ENCODE measurements around the gene BCL11B. TPM values are rescaled to one million over a fixed set of nuclear protein-coding genes. Genes with fewer than 3 reads are reported as not detected.

The BCL11B gene
- total RNA-seq, 1 donor from 2014 or later: 2.6 TPM

GRCh38 chr14:99247772-99248171 lies 24.2 kb downstream of the BCL11B start:
- no peak for TF ChIP-seq CTCF (IDR thresholded peaks at IDR 0.05; ENCODE audit: partially characterized antibody, unreplicated experiment)
- H3K9me3 Mint-ChIP-seq (ENCODE audit: unreplicated experiment): peaks cover 5% of the 10 kb centered on the region
- H3K27me3 Mint-ChIP-seq (ENCODE audit: unreplicated experiment): peaks cover 8% of the 10 kb centered on the region
- H3K27ac Mint-ChIP-seq (ENCODE audit: unreplicated experiment): no peak overlapping the region
- no peak for DNase-seq
- peaks cover 16% of the 10 kb centered on the region for H3K4me1 Mint-ChIP-seq (ENCODE audit: low read depth, unreplicated experiment)
- no peak overlapping the region for H3K4me3 Mint-ChIP-seq (ENCODE audit: unreplicated experiment)
- H3K36me3 Mint-ChIP-seq (ENCODE audit: unreplicated experiment): no peaks in the 10 kb centered on the region

- peak overlapping the region; percentile 80 for H3K4me3 Mint-ChIP-seq (ENCODE audit: unreplicated experiment)
- H3K27me3 Mint-ChIP-seq (ENCODE audit: unreplicated experiment): peaks cover 8% of the 10 kb centered on the region
- H3K36me3 Mint-ChIP-seq (ENCODE audit: unreplicated experiment): no peaks in the 10 kb centered on the region
- peaks cover 5% of the 10 kb centered on the region for H3K9me3 Mint-ChIP-seq (ENCODE audit: unreplicated experiment)
- peaks cover 16% of the 10 kb centered on the region for H3K4me1 Mint-ChIP-seq (ENCODE audit: low read depth, unreplicated experiment)
- TF ChIP-seq CTCF (IDR thresholded peaks at IDR 0.05; ENCODE audit: partially characterized antibody, unreplicated experiment): no peak
- DNase-seq: no peak
- no peak overlapping the region for H3K27ac Mint-ChIP-seq (ENCODE audit: unreplicated experiment)
Measured at GRCh38 chr14:99247101-99247729, 24.8 kb downstream of the BCL11B start.

- TF ChIP-seq CTCF (IDR thresholded peaks at IDR 0.05; ENCODE audit: partially characterized antibody, unreplicated experiment): no peak
- Mint-ChIP-seq H3K4me1 (ENCODE audit: low read depth, unreplicated experiment) (peaks cover 16% of the 10 kb centered on the region), H3K36me3 (ENCODE audit: unreplicated experiment) (no peaks in the 10 kb centered on the region), H3K27me3 (ENCODE audit: unreplicated experiment) (peaks cover 8% of the 10 kb centered on the region), H3K4me3 (ENCODE audit: unreplicated experiment) (peak overlapping the region; percentile 80), H3K9me3 (ENCODE audit: unreplicated experiment) (peaks cover 5% of the 10 kb centered on the region), H3K27ac (ENCODE audit: unreplicated experiment) (no peak overlapping the region)
- DNase-seq: no peak
Measured at GRCh38 chr14:99246536-99247097, 25.4 kb downstream of the BCL11B start.

GRCh38 chr14:99245564-99246511 lies 26.2 kb downstream of the BCL11B start:
- TF ChIP-seq CTCF (IDR thresholded peaks at IDR 0.05; ENCODE audit: partially characterized antibody, unreplicated experiment): no peak
- H3K27me3 Mint-ChIP-seq (ENCODE audit: unreplicated experiment): peaks cover 8% of the 10 kb centered on the region
- no peaks in the 10 kb centered on the region for H3K36me3 Mint-ChIP-seq (ENCODE audit: unreplicated experiment)
- H3K9me3 Mint-ChIP-seq (ENCODE audit: unreplicated experiment): peaks cover 5% of the 10 kb centered on the region
- DNase-seq: peak; percentile 68
- peak overlapping the region; percentile 69 for H3K4me3 Mint-ChIP-seq (ENCODE audit: unreplicated experiment)
- H3K27ac Mint-ChIP-seq (ENCODE audit: unreplicated experiment): no peak overlapping the region
- H3K4me1 Mint-ChIP-seq (ENCODE audit: low read depth, unreplicated experiment): peaks cover 20% of the 10 kb centered on the region

All from glutamatergic neuron (in vitro differentiated cells).